ENCODE results near the gene PCDHGC3.

The PCDHGC3 gene

GRCh38 chr5:141524604-141525597 is 49.1 kb downstream of the PCDHGC3 start:
- DNase-seq = peak; percentile 47

- no peak for DNase-seq
These were observed 49.9 kb downstream of the PCDHGC3 start for GRCh38 chr5:141525653-141526052.

GRCh38 chr5:141527426-141527825 is 51.7 kb downstream of the PCDHGC3 start:
- no peak for DNase-seq

Data from activated CD8-positive, alpha-beta memory T cell treated with anti-CD3 and anti-CD28 coated beads, Interleukin-2, amount 50 U/mL, for 4 hours (primary cell).